GM23338 (cell line): ENCODE data around the gene GSTM5. TPM values are rescaled to one million over a fixed set of nuclear protein-coding genes. Genes with fewer than 3 reads are reported as not detected.

Source experiments
- ATAC-seq: fragments of 200-7000 bp; cut with Tn5 transposase; 3 replicates; pipeline ENCODE4 v1.9.1; 2020
- DNase-seq: peaks from one replicate; pipeline ENCODE4 v3.0.0-alpha.2; 2015; ENCODE audit warnings: low spot score
- H2AFZ ChIP-seq: fragments of 200-600 bp; sonication (generic); 2 replicates; pipeline ENCODE4 v1.8.0; 2016; ENCODE audit warnings: antibody characterized with exemption, mild to moderate bottlenecking, moderate library complexity
- H3F3A ChIP-seq: fragments of 200-600 bp; sonication (generic); replicated peaks from 2 replicates; pipeline ENCODE4 v1.8.0; 2017; ENCODE audit warnings: antibody characterized with exemption, mixed run types, low read depth
- H3K27ac ChIP-seq: fragments of 200-600 bp; sonication (generic); 2 replicates; pipeline ENCODE4 v1.6.1; 2016; ENCODE audit warnings: low read depth
- H3K27me3 ChIP-seq: fragments of 200-600 bp; sonication (generic); 2 replicates; pipeline ENCODE4 v1.8.0; 2016; ENCODE audit warnings: mild to moderate bottlenecking, mixed run types, moderate library complexity; ENCODE audit not compliant: insufficient read depth
- H3K36me3 ChIP-seq: fragments of 200-600 bp; sonication (generic); 2 replicates; pipeline ENCODE4 v1.8.0; 2016; ENCODE audit warnings: mild to moderate bottlenecking; ENCODE audit not compliant: insufficient read depth
- H3K4me1 ChIP-seq: fragments of 200-600 bp; sonication (generic); 2 replicates; pipeline ENCODE4 v1.8.0; 2016; ENCODE audit warnings: mild to moderate bottlenecking, moderate library complexity; ENCODE audit not compliant: insufficient read depth
- H3K4me2 ChIP-seq: fragments of 200-600 bp; sonication (generic); 2 replicates; pipeline ENCODE4 v1.7.1; 2017; ENCODE audit warnings: mixed run types
- H3K4me3 ChIP-seq: fragments of 200-600 bp; sonication (generic); 2 replicates; pipeline ENCODE4 v1.6.1; 2016; ENCODE audit warnings: mixed run types
- H3K79me2 ChIP-seq: fragments of 200-600 bp; sonication (generic); replicated peaks from 2 replicates; pipeline ENCODE4 v1.8.0; 2017; ENCODE audit warnings: mild to moderate bottlenecking; ENCODE audit not compliant: insufficient read depth
- H3K9me2 ChIP-seq: fragments of 200-600 bp; sonication (generic); 2 replicates; pipeline ENCODE4 v1.8.0; 2017; ENCODE audit not compliant: insufficient read depth
- H4K20me1 ChIP-seq: fragments of 200-600 bp; sonication (generic); replicated peaks from 2 replicates; pipeline ENCODE4 v1.8.0; 2017; ENCODE audit warnings: mild to moderate bottlenecking; ENCODE audit not compliant: insufficient read depth
- H3K27ac Mint-ChIP-seq: 2 replicates; pipeline ENCODE4 v1.8.0; 2020; ENCODE audit warnings: inconsistent platforms, mild to moderate bottlenecking, moderate library complexity, mixed read lengths
- H3K27me3 Mint-ChIP-seq: 3 replicates; pipeline ENCODE4 v1.8.0; 2022; ENCODE audit warnings: low read depth, mild to moderate bottlenecking, moderate library complexity, mixed read lengths, inconsistent platforms; ENCODE audit not compliant: insufficient read depth, poor library complexity
- H3K36me3 Mint-ChIP-seq: 3 replicates; pipeline ENCODE4 v1.8.0; 2021; ENCODE audit warnings: low read depth, mild to moderate bottlenecking, inconsistent platforms, moderate library complexity, mixed read lengths
- H3K4me1 Mint-ChIP-seq: 3 replicates; pipeline ENCODE4 v1.8.0; 2020; ENCODE audit warnings: mild to moderate bottlenecking, inconsistent platforms, mixed read lengths
- H3K4me3 Mint-ChIP-seq: 3 replicates; pipeline ENCODE4 v1.8.0; 2021; ENCODE audit warnings: moderate library complexity, mild to moderate bottlenecking, inconsistent platforms, mixed read lengths
- H3K9me3 Mint-ChIP-seq: 3 replicates; pipeline ENCODE4 v1.8.0; 2020; ENCODE audit warnings: moderate library complexity, mild to moderate bottlenecking, inconsistent platforms, mixed read lengths
- CREB1 ChIP-seq: fragments of 250-450 bp; sonication (Bioruptor Pico); IDR thresholded peaks from 2 replicates; pipeline ENCODE4 v1.5.0; 2020; ENCODE audit warnings: low read depth, mild to moderate bottlenecking, moderate library complexity
- CTCF ChIP-seq, 2 experiments: fragments of 200-600 bp in 1 of 2; sonication (generic) in 1 of 2; conservative IDR thresholded peaks; 2 replicates each; pipeline versions ENCODE4 v1.5.1 to v1.6.1; 2016 to 2017; ENCODE audit warnings: antibody characterized with exemption in 2 of 2, low read depth in 2 of 2, mild to moderate bottlenecking in 2 of 2, moderate library complexity in 1 of 2
- ETS1 ChIP-seq: IDR thresholded peaks from 2 replicates; pipeline ENCODE4 v1.6.1; 2016; ENCODE audit warnings: antibody characterized with exemption
- EZH2 ChIP-seq: fragments of 200-600 bp; sonication (generic); IDR thresholded peaks from one replicate; pipeline ENCODE4 v1.8.0; 2017; ENCODE audit warnings: antibody characterized with exemption, mild to moderate bottlenecking, low read depth; ENCODE audit not compliant: unreplicated experiment
- EZH2phosphoT487 ChIP-seq: fragments of 200-600 bp; sonication (generic); IDR thresholded peaks from one replicate; pipeline ENCODE4 v1.8.1; 2018; ENCODE audit warnings: antibody characterized with exemption; ENCODE audit not compliant: unreplicated experiment
- JUNB ChIP-seq: IDR thresholded peaks from one replicate; pipeline ENCODE4 v1.6.1; 2016; ENCODE audit warnings: antibody characterized with exemption; ENCODE audit not compliant: unreplicated experiment
- NANOG ChIP-seq: IDR thresholded peaks from 2 replicates; pipeline ENCODE4 v1.6.1; 2016; ENCODE audit warnings: antibody characterized with exemption, borderline replicate concordance
- POLR2AphosphoS5 ChIP-seq: IDR thresholded peaks from 2 replicates; pipeline ENCODE4 v1.6.1; 2016; ENCODE audit warnings: antibody characterized with exemption, low read depth
- REST ChIP-seq: IDR thresholded peaks from one replicate; pipeline ENCODE4 v1.6.1; 2018; ENCODE audit warnings: antibody characterized with exemption; ENCODE audit not compliant: unreplicated experiment
- STAT1 ChIP-seq: IDR thresholded peaks from one replicate; pipeline ENCODE4 v1.6.1; 2016; ENCODE audit warnings: antibody characterized with exemption; ENCODE audit not compliant: unreplicated experiment
- ZNF114 ChIP-seq: fragments of 250-450 bp; sonication (Bioruptor Pico); IDR thresholded peaks from 2 replicates; pipeline ENCODE4 v1.5.0; 2020; ENCODE audit warnings: mild to moderate bottlenecking, moderate library complexity
- ZNF331 ChIP-seq: fragments of 250-450 bp; sonication (Bioruptor Pico); IDR thresholded peaks from 2 replicates; pipeline ENCODE4 v1.5.0; 2020; ENCODE audit warnings: low read depth, mild to moderate bottlenecking, moderate library complexity
- ZNF462 ChIP-seq: fragments of 250-450 bp; sonication (Bioruptor Pico); IDR thresholded peaks from 2 replicates; pipeline ENCODE4 v1.5.0; 2020; ENCODE audit warnings: mild to moderate bottlenecking, moderate library complexity
- polyA plus RNA-seq: library from polyadenylated mRNA; unstranded; fragments of >200 nt; fragmentation: Nextera tagmentation; extraction: Ambion mirVana; gene quantifications from 2 replicates; pipeline ENCODE4 v1.2.1, GENCODE V29; 2016
- total RNA-seq: library from RNA; depleted of rRNA; stranded (reverse); fragments of >200 nt; shearing (Covaris generic); gene quantifications from 2 replicates; pipeline ENCODE4 v1.2.3, GENCODE V29; 2014

GSTM5 gene
- total and polyA plus RNA-seq, 2 experiments from 2014 or later: 2.5 to 5.0 TPM

GRCh38 chr1:109724933-109725332, 12.9 kb downstream of the GSTM5 start:
- H3K9me3 Mint-ChIP-seq: peaks cover 19% of the 10 kb centered on the region
- ATAC-seq (no peak), DNase-seq (no peak)
- Histone ChIP-seq H3K4me2 (no peak overlapping the region), H2AFZ (no peak overlapping the region), H3K36me3 (peaks cover 3% of the 10 kb centered on the region; the same call in 1 of the 2 replicates), H3K27ac (no peak overlapping the region), H3K9me2 (no peaks in the 10 kb centered on the region), H3K4me1 (peaks cover 6% of the 10 kb centered on the region; the same call in 1 of the 2 replicates), H3K4me3 (no peak overlapping the region), H3K79me2 (no peaks in the 10 kb centered on the region), H3K27me3 (no peaks in the 10 kb centered on the region), H3F3A (no peaks in the 10 kb centered on the region), H4K20me1 (no peaks in the 10 kb centered on the region)
- TF ChIP-seq STAT1 (no peak), ZNF462 (CRISPR knock-in tag) (no peak), JUNB (no peak), NANOG (no peak), ZNF331 (CRISPR knock-in tag) (no peak), POLR2AphosphoS5 (no peak), CTCF (conservative IDR thresholded peaks at IDR 0.05; ENCODE audit: low read depth in 2 of 2) (no peak), CREB1 (CRISPR knock-in tag) (no peak), ETS1 (no peak), REST (no peak), EZH2phosphoT487 (no peak), EZH2 (no peak), ZNF114 (CRISPR knock-in tag) (no peak)
- peaks cover 6% of the 10 kb centered on the region for H3K4me1 Mint-ChIP-seq
- H3K4me3 Mint-ChIP-seq: no peak overlapping the region
- no peaks in the 10 kb centered on the region for H3K27me3 Mint-ChIP-seq
- H3K36me3 Mint-ChIP-seq: peaks cover 12% of the 10 kb centered on the region
- H3K27ac Mint-ChIP-seq: no peak overlapping the region
